ENCODE data around the gene ZNF783.
"Not testable (repeated sequence)": the region's sequence is repeated elsewhere in the genome, so short reads cannot be mapped to it uniquely, and the experiment has no call there.

ZNF783 gene

GRCh38 chr7:149240637-149241036, 21.4 kb upstream of the ZNF783 start:
- DNase-seq (ENCODE audit: low spot score), result no peak

DNA sequence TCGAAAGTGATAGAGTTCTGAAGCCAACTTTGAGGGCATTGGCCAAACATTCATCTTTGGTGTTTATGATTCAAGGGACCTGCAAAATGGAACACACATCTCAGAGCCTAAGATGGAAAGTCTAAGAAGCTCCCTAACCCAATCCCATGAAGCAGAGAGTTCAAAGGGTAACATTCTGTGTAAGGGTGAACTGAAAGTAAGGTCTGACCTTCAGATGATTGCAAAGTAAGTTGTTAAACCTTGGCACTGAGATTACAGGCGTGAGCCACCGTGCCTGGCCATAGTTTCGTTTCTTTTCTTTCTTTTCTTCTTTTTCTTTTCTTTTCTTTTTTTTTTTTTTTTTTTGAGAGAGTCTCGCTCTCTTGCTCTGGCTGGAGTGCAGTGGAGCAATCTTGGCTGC, 20.3 kb upstream of the ZNF783 start:
- no peak for DNase-seq (ENCODE audit: low spot score)

DNA sequence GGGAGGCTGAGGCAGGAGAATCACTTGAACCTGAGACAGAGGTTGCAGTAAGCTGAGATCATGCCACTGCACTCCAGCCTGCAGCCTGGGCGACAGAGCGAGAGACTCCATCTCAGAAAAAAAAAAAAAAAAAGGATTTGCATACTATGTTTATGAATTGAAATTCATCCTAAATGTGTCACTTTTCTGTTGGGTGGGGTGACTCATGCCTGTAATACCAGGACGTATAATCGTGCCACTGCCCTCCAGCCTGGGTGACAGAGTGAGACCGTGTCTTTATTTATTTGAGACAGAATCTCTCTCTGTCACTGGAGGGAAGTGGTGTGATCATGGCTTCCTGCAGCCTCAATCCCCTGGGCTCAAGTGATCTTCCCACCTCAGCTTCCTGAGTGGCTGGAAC, 16.8 kb upstream of the ZNF783 start:
- DNase-seq (ENCODE audit: low spot score), result no peak

- DNase-seq (ENCODE audit: low spot score), result no peak
Observed at GRCh38 chr7:149245744-149246143, 16.3 kb upstream of the ZNF783 start.

GRCh38 chr7:149248777-149249176, 13.2 kb upstream of the ZNF783 start:
- no peak for DNase-seq (ENCODE audit: low spot score)

DNA sequence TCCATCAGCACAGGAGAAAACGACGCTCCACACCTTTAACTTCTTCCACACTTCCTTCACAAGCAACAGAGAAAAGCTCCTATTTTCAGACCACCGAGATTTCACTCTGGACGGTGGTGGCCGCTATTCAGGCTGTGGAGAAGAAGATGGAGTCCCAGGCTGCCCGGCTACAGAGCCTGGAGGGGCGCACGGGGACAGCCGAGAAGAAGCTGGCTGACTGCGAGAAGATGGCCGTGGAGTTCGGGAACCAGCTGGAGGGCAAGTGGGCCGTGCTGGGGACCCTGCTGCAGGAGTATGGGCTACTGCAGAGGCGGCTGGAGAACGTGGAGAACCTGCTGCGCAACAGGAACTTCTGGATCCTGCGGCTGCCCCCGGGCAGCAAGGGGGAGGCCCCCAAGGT, 11.8 kb upstream of the ZNF783 start:
- DNase-seq (ENCODE audit: low spot score), result not testable (repeated sequence)

- DNase-seq (ENCODE audit: low spot score), result not testable (repeated sequence)
Observed at GRCh38 chr7:149251518-149251917, 10.5 kb upstream of the ZNF783 start.

- DNase-seq (ENCODE audit: low spot score), result no peak
Observed at GRCh38 chr7:149252378-149252777, 9.6 kb upstream of the ZNF783 start.

- no peak for DNase-seq (ENCODE audit: low spot score)
Observed at GRCh38 chr7:149253665-149254064, 8.3 kb upstream of the ZNF783 start.

DNA sequence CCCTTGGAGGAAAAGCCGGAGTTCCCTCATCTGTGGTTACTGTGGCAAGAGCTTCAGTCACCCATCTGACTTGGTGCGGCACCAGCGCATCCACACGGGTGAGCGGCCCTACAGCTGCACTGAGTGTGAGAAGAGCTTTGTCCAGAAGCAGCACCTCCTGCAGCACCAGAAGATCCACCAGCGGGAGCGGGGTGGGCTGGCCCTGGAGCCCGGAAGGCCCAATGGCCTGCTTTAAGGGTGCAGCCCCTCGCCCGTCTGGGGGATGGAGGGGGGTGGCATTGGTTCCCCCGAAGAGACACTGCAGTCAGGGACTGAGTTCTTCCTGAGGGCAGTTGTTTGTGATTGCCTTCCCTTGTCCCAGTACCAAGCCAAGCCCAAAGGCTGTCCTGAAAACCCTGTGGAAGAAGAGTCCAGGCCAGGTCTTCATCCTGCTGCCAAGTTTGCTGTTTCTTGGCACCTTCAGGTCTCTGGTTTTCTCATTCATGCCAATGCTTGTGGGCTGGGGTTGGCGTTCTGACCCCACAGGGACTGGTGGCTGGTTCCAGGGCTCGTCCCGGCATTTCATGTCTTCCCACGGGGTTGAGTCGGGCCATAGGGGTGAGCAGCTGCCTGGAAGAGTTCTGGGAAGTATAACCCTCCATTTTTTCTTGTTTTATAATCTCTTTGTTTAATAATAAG, 7.7 kb upstream of the ZNF783 start:
- DNase-seq (ENCODE audit: low spot score), result no peak

DNA sequence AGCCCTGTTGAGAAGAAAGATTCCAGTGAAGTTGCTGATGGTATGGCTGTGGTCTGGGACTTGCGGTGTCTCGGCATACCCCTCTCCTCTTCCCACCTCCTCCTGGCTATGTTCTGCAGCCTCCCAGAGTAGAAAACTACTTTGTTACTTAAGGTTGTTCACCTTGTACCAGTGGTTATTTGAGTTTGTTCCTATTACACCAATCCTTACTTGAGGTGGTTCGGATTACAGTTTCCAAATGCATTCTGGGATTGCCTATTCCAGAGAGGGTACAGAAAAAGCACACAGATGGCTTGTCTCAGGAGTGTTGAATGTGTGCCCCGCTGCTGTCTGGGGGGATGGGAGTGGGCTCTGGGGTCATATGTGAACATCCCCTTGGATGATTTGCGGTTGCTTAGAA, 6.8 kb upstream of the ZNF783 start:
- no peak for DNase-seq (ENCODE audit: low spot score)

DNA sequence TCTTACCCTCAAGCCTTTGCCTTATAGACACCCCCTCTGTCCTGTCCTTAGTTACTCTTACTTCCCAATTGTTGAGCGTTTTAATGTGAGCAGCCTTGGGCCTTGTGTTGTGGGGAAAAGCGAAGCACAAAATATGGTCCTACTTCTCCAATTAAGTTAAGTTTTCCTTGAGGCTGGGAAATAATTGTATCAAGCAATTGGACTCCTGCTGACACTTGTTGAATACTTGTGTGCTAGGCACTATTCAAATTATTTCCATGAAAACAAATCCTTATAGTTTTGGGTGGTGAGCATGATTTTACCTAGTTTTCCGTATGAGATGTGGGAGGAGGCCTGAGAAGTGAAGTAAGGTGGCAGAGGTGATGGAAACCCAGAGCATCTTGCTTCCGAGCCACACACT, 5.4 kb upstream of the ZNF783 start:
- DNase-seq (ENCODE audit: low spot score), result no peak

GRCh38 chr7:149257146-149257545, 4.8 kb upstream of the ZNF783 start:
- no peak for DNase-seq (ENCODE audit: low spot score)

DNA sequence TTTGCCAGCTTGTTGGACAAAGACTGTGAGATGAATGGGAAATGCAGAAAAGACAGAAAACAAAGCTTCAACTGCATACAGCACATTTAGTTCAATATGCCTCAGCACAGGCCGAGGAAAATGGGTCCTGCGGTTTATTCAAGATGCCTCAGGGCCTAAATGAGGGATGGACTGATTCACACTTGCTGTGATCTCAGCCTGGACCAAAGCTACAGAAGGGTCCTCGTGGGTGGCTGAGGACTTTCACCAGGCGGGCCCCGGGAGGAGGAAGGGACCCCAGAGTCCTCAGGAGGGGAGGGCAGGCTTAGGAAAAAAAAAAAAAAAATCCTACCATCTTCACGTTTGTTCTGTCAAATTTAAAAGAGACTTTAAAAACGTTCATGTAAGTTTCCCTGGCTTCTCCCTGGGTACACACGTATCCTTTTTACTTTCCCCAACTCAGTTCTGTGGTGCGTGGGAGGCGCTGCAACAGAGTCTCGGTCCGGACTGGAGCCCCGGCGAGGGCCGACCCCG, 624 bp upstream of the ZNF783 start:
- DNase-seq (ENCODE audit: low spot score), result no peak

- DNase-seq (ENCODE audit: low spot score), result no peak
Observed at GRCh38 chr7:149266451-149266850, 4.5 kb downstream of the ZNF783 start.

DNA sequence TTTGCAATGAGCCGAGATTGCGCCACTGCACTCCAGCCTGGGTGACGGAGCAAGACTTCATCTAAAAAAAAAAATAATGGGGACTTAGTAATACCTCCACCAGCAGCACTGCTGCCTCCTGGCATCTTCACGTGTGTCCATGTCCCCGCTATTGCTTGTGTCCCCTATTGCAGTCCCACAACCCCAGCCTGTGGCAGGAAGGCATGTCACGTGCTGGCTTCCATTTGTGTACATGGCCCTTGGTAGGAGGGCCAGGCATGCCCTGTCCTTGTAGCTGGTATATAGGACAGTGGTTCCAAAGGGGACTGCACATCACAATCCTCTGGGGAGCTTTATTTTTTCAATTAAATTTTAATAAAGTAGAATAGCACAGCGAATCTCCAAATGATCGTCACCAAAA, 5.7 kb downstream of the ZNF783 start:
- no peak for DNase-seq (ENCODE audit: low spot score)

- not testable (repeated sequence) for DNase-seq (ENCODE audit: low spot score)
Observed at GRCh38 chr7:149274424-149274823, 12.4 kb downstream of the ZNF783 start.

DNA sequence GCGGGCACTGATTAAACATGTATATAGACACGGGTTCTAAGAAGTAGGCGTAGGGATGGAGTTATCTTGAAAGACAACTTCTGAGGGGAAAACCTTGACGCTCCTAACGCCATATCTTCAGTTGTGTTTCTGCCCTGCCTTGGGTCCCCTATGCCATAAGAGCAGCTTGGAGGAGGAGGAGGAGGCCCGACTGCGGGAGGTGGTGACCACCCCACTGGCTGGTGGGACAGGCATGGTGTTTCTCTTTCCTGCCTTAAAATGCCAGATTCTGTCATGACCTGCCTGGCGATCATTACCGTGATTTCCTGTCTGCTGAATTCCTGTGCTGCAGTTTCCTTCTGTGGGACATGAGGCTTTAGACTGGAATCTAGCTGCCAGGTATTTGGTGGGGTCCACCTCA, 15.9 kb downstream of the ZNF783 start:
- DNase-seq (ENCODE audit: low spot score), result no peak

- no peak for DNase-seq (ENCODE audit: low spot score)
Observed at GRCh38 chr7:149278396-149278795, 16.4 kb downstream of the ZNF783 start.

GRCh38 chr7:149279111-149279743, 17.2 kb downstream of the ZNF783 start:
- no peak for DNase-seq (ENCODE audit: low spot score)

DNA sequence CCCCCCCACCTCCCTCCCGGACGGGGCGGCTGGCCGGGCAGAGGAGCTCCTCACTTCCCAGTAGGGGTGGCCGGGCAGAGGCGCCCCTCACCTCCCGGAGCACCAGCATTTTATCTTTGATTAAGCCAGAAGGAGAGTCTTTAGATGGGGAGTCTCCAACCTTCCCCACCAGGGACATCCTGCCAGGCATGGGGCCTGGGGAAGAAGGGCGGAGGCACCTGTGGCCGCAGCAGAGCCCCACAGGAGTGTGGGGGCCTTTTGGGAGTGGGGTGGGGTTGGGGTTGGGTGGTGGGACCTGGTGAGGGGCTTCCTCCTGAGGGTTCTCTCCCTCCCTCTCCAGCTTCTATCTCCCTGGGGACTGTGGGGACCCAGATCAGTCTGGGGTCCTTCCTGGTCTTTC, 18.2 kb downstream of the ZNF783 start:
- DNase-seq (ENCODE audit: low spot score), result no peak

- no peak for DNase-seq (ENCODE audit: low spot score)
Observed at GRCh38 chr7:149280661-149281507, 18.9 kb downstream of the ZNF783 start.
